ENCODE measurements around the gene LRRC74A.
A peak's percentile ranks its signal among the peaks of the same experiment; 100 is the strongest.

LRRC74A gene

DNA sequence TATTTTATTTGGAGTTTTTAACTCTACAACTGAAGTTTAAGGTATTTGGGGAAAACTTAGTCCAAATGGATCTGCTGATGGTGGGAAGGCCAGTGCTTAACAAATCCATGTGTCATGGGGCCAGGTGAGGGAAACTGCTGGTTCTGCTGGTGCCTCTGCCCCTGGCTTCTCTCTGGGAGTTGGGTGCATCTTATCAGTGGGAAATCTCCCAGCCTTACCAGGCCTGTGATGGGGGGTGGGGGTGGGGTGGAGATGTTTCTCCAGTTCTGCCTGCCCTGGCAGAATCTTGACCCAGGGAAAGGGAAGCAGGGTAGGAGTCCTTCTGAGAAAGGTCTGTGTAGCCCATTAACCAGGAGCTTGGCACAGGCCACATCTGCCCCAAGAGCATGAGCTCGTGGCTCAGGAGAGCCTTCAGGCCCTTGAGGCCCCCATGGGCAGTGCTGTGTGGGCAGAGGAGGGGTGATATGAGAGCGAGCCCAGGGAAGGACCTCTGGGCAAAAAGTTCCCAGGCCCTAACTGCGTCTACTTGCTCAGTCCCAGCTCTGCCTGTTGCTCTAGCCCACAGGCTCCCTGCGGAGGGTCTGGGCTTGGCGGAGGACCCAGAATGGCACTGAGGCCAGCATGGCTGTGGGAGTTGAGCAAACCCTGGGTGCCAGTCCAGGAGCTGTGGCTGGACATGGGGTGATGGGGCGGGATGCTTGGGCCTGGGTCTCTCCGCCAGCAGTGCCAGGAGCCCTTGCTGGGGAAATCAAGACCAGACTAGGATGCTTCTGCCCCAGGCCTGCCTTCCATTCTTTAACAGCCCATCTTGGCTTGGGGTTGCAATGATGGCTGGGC is 46.8 kb upstream of the LRRC74A start:
- Histone ChIP-seq H3K27ac (peak overlapping the region; percentile 55), H3K4me1 (peaks cover 10% of the 10 kb centered on the region), H3K4me2 (ENCODE audit: low read length) (no peak overlapping the region), H3K4me3 (ENCODE audit: low read depth, low read length) (no peak overlapping the region), H2AFZ (no peak overlapping the region), H3K9ac (no peak overlapping the region), H3K9me3 (ENCODE audit: control insufficient read depth, low read length) (no peaks in the 10 kb centered on the region), H3K79me2 (no peaks in the 10 kb centered on the region), H3K27me3 (ENCODE audit: control insufficient read depth, insufficient read depth, low read length) (no peaks in the 10 kb centered on the region), H3K36me3 (ENCODE audit: control insufficient read depth, insufficient read depth, low read length) (no peaks in the 10 kb centered on the region)
- no peak for TF ChIP-seq CTCF (IDR thresholded peaks at IDR 0.05)

GRCh38 chr14:76780058-76780345 is 46.2 kb upstream of the LRRC74A start:
- Histone ChIP-seq H3K79me2 (no peaks in the 10 kb centered on the region), H3K4me3 (ENCODE audit: low read depth, low read length) (no peak overlapping the region), H2AFZ (no peak overlapping the region), H3K9me3 (ENCODE audit: control insufficient read depth, low read length) (no peaks in the 10 kb centered on the region), H3K27ac (no peak overlapping the region), H3K4me2 (ENCODE audit: low read length) (no peak overlapping the region), H3K36me3 (ENCODE audit: control insufficient read depth, insufficient read depth, low read length) (no peaks in the 10 kb centered on the region), H3K27me3 (ENCODE audit: control insufficient read depth, insufficient read depth, low read length) (no peaks in the 10 kb centered on the region), H3K4me1 (peaks cover 16% of the 10 kb centered on the region), H3K9ac (no peak overlapping the region)
- no peak for TF ChIP-seq CTCF (IDR thresholded peaks at IDR 0.05)

- Histone ChIP-seq H3K4me2 (ENCODE audit: low read length) (no peak overlapping the region), H3K79me2 (no peaks in the 10 kb centered on the region), H3K4me1 (peaks cover 18% of the 10 kb centered on the region), H3K9ac (no peak overlapping the region), H3K36me3 (ENCODE audit: control insufficient read depth, insufficient read depth, low read length) (no peaks in the 10 kb centered on the region), H3K9me3 (ENCODE audit: control insufficient read depth, low read length) (no peaks in the 10 kb centered on the region), H3K27me3 (ENCODE audit: control insufficient read depth, insufficient read depth, low read length) (no peaks in the 10 kb centered on the region), H3K27ac (no peak overlapping the region), H3K4me3 (ENCODE audit: low read depth, low read length) (no peak overlapping the region), H2AFZ (no peak overlapping the region)
- TF ChIP-seq CTCF (IDR thresholded peaks at IDR 0.05): no peak
Observed at GRCh38 chr14:76780360-76780759, 45.8 kb upstream of the LRRC74A start.

- Histone ChIP-seq H3K79me2 (no peaks in the 10 kb centered on the region), H2AFZ (no peak overlapping the region), H3K36me3 (ENCODE audit: control insufficient read depth, insufficient read depth, low read length) (no peaks in the 10 kb centered on the region), H3K9me3 (ENCODE audit: control insufficient read depth, low read length) (no peaks in the 10 kb centered on the region), H3K4me2 (ENCODE audit: low read length) (no peak overlapping the region), H3K27ac (no peak overlapping the region), H3K4me1 (peaks cover 18% of the 10 kb centered on the region), H3K27me3 (ENCODE audit: control insufficient read depth, insufficient read depth, low read length) (no peaks in the 10 kb centered on the region), H3K4me3 (ENCODE audit: low read depth, low read length) (no peak overlapping the region), H3K9ac (no peak overlapping the region)
- TF ChIP-seq CTCF (IDR thresholded peaks at IDR 0.05): no peak
Observed at GRCh38 chr14:76780875-76781647, 45.1 kb upstream of the LRRC74A start.
